Gastrocnemius medialis (tissue), 4 donors: ENCODE results near the gene ZFYVE19. TPM values are rescaled to one million over a fixed set of nuclear protein-coding genes. Genes with fewer than 3 reads are reported as not detected.

ENCODE experiments used
- ATAC-seq, 2 donors: fragments of 150-250 bp; one replicate each; pipeline ENCODE4 v1.9.1; 2016
- DNase-seq, 2 donors: peaks; one replicate each; pipeline ENCODE4 v3.0.0-alpha.2; 2019
- H3K27ac ChIP-seq, 4 donors: fragments of 200-600 bp; sonication (generic); 1 replicate in 1 of 4; 2 replicates in 3 of 4; pipeline ENCODE4 v1.5.1; 2016 to 2018; ENCODE audit warnings: mild to moderate bottlenecking in 2 of 4, moderate library complexity in 1 of 4
- H3K27me3 ChIP-seq, 3 donors: fragments of 200-600 bp; sonication (generic) in 2 of 3; 1 replicate in 1 of 3; 2 replicates in 2 of 3; pipeline versions ENCODE4 v1.5.1 to v1.6.0; 2016 to 2019; ENCODE audit warnings: mild to moderate bottlenecking in 1 of 3, moderate library complexity in 1 of 3
- H3K36me3 ChIP-seq, 2 donors: fragments of 200-600 bp; sonication (generic) in 1 of 2; one replicate each; pipeline ENCODE4 v1.5.1; 2017 to 2018
- H3K4me1 ChIP-seq, 2 donors: fragments of 200-600 bp; sonication (generic) in 1 of 2; one replicate each; pipeline ENCODE4 v1.5.1; 2016 to 2017; ENCODE audit warnings: mild to moderate bottlenecking in 2 of 2
- H3K4me3 ChIP-seq, 4 donors: fragments of 200-600 bp; sonication (generic) in 3 of 4; 1 replicate in 1 of 4; 2 replicates in 3 of 4; pipeline ENCODE4 v1.5.1; 2016 to 2019; ENCODE audit warnings: mild to moderate bottlenecking in 2 of 4
- H3K9me3 ChIP-seq, 3 donors: fragments of 200-600 bp; sonication (generic) in 2 of 3; 1 replicate in 1 of 3; 2 replicates in 2 of 3; pipeline ENCODE4 v1.5.1; 2016 to 2019
- CTCF ChIP-seq, 5 experiments: fragments of 450-650 bp in 3 of 5; fragments of 200-600 bp in 2 of 5; sonication (generic) in 2 of 5; IDR thresholded peaks in 4 of 5; conservative IDR thresholded peaks in 1 of 5; 1 replicate in 4 of 5; 2 replicates in 1 of 5; pipeline ENCODE4 v1.5.1; 2016 to 2019; ENCODE audit warnings: antibody characterized with exemption in 5 of 5, mild to moderate bottlenecking in 3 of 5, moderate library complexity in 3 of 5
- POLR2A ChIP-seq, 2 donors: fragments of 450-650 bp; IDR thresholded peaks; one replicate each; pipeline ENCODE4 v1.6.1; 2017; ENCODE audit warnings: antibody characterized with exemption in 2 of 2, mild to moderate bottlenecking in 2 of 2, moderate library complexity in 2 of 2
- in situ Hi-C, 4 donors: fragments of 200-750 bp; cut with MboI; loops; one replicate each; pipeline versions ENCODE4 v1.15.0 to v1.8.0; 2017; ENCODE audit warnings: low sequenced_read_pairs in 4 of 4
- intact Hi-C: fragments of 100-400 bp; cut with DNase I; formaldehyde crosslinking; loops from one replicate; pipeline ENCODE4 v1.15.1; 2023; ENCODE audit warnings: low total_unique reads
- total RNA-seq, 4 donors: library from RNA; depleted of rRNA; stranded (reverse); fragments of >200 nt; gene quantifications; one replicate each; pipeline versions ENCODE4 v1.1.0 to v1.2.3, GENCODE V29; 2016

The ZFYVE19 gene
- total RNA-seq, 4 donors from 2014 or later: 11.4 to 18.9 (median 14.7) TPM

- H3K4me1 ChIP-seq: peaks cover 7 to 10% of the 10 kb centered on the region in 2 donors
- H3K4me3 ChIP-seq: no peak overlapping the region
- no peaks in the 10 kb centered on the region for H3K27me3 ChIP-seq
- peak overlapping the region; percentile 18 to 70 (median 48) for H3K27ac ChIP-seq
- TF ChIP-seq CTCF (IDR thresholded peaks at IDR 0.05 in 4 of 5, conservative IDR thresholded peaks at IDR 0.05 in 1 of 5) (no peak), POLR2A (IDR thresholded peaks at IDR 0.05) (no peak)
- in situ Hi-C loops: loop anchor here in 1 of 4 donors (25.0 kb wide), 1 partner anchor 89 kb away; the partner anchor contains the start of gene RAD51
- intact Hi-C loops: no loop called here
- ATAC-seq (peak in 1 of 2 donors; percentile 34), DNase-seq (no peak)
- no peaks in the 10 kb centered on the region for H3K9me3 ChIP-seq
- peaks cover 0 to 79% of the 10 kb centered on the region in 2 donors for H3K36me3 ChIP-seq
These were observed 31.0 kb upstream of the ZFYVE19 start for GRCh38 chr15:40775740-40776536.

DNA sequence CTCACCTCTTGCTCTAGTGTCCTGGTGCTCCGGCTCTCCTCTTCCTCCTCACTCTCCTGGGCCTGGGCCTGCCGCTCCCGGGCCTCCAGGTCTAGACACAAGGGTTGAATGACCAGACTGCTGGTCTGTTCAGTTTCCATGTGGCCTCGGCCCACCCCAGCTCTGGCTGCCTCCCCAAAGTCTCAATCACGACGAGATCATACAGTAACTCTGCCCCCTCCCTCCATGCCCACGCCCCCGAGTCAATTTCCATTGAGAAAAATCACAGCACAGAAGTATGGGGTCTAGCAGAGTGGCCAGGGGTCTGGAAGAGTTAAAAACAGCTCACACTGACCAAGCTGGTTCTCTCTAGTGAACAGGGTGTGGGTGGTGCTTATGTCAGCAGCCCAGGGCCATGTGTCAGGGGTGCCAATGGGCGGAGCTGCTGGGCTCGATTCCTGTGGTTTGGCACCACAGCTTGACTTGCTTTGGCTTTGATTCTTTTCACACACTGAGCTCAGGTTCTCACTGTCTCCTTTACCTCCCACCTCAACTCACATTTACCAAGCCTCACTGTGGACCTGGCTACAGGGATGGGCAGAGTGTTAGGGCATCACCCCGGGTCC, 30.2 kb upstream of the ZFYVE19 start:
- H3K36me3 ChIP-seq: peaks cover 0 to 75% of the 10 kb centered on the region in 2 donors
- no peak overlapping the region for H3K4me3 ChIP-seq
- H3K27me3 ChIP-seq: no peaks in the 10 kb centered on the region
- intact Hi-C loops (no loop called here), in situ Hi-C loops (loop anchor here in 1 of 4 donors (25.0 kb wide), 1 partner anchor 89 kb away; the partner anchor contains the start of gene RAD51)
- peaks cover 7 to 10% of the 10 kb centered on the region in 2 donors for H3K4me1 ChIP-seq
- DNase-seq (peak; percentile 70 to 78), ATAC-seq (peak; percentile 91 to 97)
- H3K9me3 ChIP-seq: no peaks in the 10 kb centered on the region
- peak overlapping the region; percentile 18 to 70 (median 48) for H3K27ac ChIP-seq
- no peak for TF ChIP-seq CTCF (IDR thresholded peaks at IDR 0.05 in 4 of 5, conservative IDR thresholded peaks at IDR 0.05 in 1 of 5)
- no peak for TF ChIP-seq POLR2A (IDR thresholded peaks at IDR 0.05)

- peaks cover 0 to 11% of the 10 kb centered on the region in 2 donors for H3K4me1 ChIP-seq
- peak in 1 of 2 donors; percentile 51 for ATAC-seq
- intact Hi-C loops: no loop called here
- H3K4me3 ChIP-seq: no peak overlapping the region
- no peaks in the 10 kb centered on the region for H3K9me3 ChIP-seq
- no peaks in the 10 kb centered on the region for H3K27me3 ChIP-seq
- in situ Hi-C loops: loop anchor here in 1 of 4 donors (25.0 kb wide), 1 partner anchor 95 kb away; the partner anchor contains the start of gene RAD51
- TF ChIP-seq CTCF (IDR thresholded peaks at IDR 0.05 in 4 of 5, conservative IDR thresholded peaks at IDR 0.05 in 1 of 5): peak in 4 of 5 experiments; percentile 21 to 50 (median 44)
- no peak for TF ChIP-seq POLR2A (IDR thresholded peaks at IDR 0.05)
- peak in 1 of 2 donors; percentile 38 for DNase-seq
- H3K36me3 ChIP-seq: peaks cover 0 to 24% of the 10 kb centered on the region in 2 donors
- H3K27ac ChIP-seq: no peak overlapping the region
These were observed 24.2 kb upstream of the ZFYVE19 start for GRCh38 chr15:40782609-40783227.

DNA sequence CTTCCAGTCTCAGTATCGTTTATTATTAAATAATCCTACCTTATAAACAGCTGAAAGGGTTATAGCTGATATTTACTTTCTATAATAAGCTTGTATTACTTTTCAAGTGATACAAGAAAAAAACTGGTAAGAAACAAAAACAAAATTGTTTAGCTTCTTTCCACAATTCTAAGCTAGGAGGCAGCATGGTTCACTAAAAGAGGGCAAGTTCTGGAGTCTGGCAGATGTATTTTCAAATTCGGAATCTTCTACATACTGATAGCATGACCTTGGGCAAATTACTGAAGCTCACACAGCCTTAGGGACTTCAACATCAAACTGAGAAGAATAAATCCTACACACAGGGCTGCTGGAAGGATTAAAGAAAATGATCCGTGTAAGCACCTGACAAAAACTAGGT, 21.7 kb upstream of the ZFYVE19 start:
- ATAC-seq (no peak), DNase-seq (no peak)
- no peaks in the 10 kb centered on the region for H3K9me3 ChIP-seq
- intact Hi-C loops: no loop called here
- no peaks in the 10 kb centered on the region for H3K36me3 ChIP-seq
- no peak overlapping the region for H3K27ac ChIP-seq
- TF ChIP-seq POLR2A (IDR thresholded peaks at IDR 0.05) (no peak), CTCF (IDR thresholded peaks at IDR 0.05 in 4 of 5, conservative IDR thresholded peaks at IDR 0.05 in 1 of 5) (no peak)
- no peak overlapping the region for H3K4me3 ChIP-seq
- H3K27me3 ChIP-seq: no peaks in the 10 kb centered on the region
- in situ Hi-C loops: loop anchor here in 1 of 4 donors (25.0 kb wide), 1 partner anchor 98 kb away; the partner anchor contains the start of gene RAD51
- peaks cover 7 to 18% of the 10 kb centered on the region in 2 donors for H3K4me1 ChIP-seq
